ENCODE data around the gene TRAF3.

The TRAF3 gene

DNA sequence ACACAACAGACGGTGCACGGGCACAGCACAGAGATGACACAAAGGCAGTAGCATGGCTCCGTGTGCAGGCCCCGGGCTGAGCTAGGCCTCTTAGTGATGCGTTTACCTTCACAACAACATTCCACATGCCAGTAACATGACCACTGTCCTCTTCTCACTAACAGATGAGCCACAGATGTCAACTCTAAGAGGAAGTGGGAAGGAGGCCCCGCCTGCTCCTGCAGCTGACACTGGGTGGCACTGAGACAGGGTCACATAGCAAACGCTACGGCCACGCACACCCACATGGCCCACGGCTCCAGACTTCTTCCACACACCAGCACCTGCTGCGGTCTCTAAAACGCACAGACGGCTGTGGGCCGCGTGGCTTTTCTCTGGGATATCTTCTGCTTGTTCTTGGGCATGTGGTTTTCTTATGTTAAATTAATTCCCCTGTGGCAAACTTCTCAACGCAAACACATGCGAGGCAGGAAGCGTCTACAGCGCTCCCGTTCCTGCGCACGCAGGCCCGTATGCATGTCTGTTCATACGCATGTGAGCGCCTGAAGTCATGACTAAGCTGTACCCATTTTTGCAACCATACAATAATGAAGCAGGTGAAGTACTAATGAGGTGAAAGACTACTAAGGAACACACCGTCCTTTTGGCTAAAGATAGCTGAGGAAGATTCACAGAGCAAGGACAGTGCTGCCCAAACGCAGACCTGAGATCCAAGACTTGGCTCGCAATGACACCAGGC is 172.0 kb downstream of the TRAF3 start:
- peak in 3 of 56 donors; percentile 11 to 32 (median 26) for DNase-seq

DNA sequence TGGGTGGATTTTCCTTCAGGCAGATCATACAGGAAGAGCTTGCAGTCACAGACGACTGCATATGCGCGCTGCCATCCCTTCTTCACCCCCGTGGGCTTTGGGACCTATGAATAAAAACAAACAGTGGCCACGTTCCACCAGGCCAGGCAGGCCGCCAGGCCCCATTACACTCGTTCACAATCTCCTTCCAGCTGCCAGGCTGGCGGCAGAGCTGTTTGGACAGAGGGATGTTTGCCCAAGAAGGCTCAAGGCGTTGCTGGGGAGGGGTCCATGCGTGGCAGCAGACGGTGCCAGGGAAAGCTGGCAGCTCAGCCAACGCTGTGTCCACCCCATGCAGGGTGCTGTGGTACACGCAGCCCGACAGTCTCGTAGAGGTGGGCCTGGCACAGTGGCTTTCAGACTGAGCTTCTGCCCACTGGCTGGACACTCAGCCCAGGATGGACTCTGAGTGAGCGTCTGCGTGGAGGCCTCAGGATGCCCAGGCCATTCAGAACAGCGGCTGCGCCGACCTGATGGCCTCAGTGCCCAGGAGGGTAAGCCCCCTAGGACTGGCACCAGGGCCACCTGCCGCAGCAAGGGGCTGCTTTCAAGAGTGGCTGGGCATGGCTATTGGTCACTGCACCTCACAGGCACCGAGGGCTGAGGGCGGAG is 172.7 kb downstream of the TRAF3 start:
- DNase-seq, result peak in 54 of 56 donors; percentile 12 to 88 (median 66)

DNA sequence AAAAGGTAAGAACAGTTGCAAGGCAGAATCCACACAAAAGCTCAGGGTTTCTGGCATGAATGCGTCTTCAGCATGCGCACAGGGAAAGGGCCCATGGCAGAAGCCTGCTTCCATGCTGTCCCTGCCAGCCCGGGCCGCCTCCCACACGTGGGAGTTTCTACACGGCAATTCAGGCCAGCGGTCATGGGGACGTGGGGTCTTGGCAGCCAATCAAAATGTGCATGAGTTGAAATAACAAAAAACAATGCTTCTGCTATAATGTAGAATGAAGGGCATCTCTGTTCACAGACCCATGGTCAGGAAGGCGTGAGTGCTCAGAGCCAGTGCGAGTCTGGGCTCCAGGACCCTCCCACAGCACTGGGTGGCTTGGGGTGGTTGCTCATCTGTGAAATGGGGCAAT is 173.8 kb downstream of the TRAF3 start:
- peak in 52 of 56 donors; percentile 29 to 90 (median 72) for DNase-seq

DNA sequence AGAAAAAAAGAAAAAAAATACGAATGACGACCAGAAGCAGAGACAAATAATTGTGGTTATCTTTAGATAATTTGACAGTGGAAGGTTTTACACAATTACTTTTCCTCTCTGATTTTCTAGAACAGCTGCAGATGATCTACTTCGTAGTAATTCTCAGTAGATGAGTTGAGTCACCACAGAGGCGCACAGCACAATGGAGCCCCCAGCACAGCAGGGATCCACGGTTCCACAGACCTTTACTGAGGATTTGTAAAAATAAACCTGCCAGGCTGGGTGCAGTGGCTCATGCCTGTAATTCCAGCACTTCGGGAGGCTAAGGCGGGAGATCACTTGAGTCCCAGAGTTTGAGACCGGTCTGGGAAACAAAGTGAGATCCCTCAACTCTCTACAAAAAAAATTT is 174.6 kb downstream of the TRAF3 start:
- DNase-seq, result no peak

DNA sequence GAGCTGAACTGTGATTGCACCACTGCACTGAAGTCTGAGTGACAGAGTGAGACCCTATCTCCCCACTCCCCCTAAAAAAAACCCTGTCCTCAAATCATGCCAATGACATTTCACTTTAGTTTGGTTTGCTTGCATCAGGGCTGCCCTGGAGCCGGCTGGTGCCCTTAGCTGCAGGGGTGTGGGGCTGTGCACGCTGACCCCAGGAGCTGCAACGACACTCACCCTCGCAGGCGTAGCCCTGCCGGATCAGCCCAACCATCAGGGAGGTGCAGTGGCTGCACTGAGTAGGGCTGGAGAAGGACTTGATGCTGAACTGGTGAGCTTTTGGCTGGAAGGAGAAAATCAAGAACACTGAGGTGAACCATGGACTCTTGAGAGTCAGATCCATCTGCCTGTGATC is 175.0 kb downstream of the TRAF3 start:
- no peak for DNase-seq

DNA sequence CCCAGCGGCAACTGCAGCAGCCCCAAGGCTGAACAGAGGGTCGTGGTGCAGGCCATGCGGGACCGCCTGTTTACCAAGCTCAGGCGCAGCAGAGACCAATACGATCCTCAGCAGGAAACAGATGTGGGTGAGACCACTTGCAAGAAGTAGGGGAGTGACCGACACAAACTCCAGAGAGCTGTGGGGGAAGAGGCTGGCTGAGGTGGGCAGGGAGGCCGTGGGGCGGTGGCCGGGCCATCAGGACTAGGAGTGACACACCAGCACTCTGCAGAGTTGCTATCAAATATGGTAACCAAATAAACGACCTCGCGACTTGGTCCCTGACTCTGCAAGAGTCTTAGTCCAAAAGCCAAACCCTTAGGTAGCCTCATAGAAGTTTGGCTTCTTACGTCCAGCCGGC is 175.9 kb downstream of the TRAF3 start:
- no peak for DNase-seq

DNA sequence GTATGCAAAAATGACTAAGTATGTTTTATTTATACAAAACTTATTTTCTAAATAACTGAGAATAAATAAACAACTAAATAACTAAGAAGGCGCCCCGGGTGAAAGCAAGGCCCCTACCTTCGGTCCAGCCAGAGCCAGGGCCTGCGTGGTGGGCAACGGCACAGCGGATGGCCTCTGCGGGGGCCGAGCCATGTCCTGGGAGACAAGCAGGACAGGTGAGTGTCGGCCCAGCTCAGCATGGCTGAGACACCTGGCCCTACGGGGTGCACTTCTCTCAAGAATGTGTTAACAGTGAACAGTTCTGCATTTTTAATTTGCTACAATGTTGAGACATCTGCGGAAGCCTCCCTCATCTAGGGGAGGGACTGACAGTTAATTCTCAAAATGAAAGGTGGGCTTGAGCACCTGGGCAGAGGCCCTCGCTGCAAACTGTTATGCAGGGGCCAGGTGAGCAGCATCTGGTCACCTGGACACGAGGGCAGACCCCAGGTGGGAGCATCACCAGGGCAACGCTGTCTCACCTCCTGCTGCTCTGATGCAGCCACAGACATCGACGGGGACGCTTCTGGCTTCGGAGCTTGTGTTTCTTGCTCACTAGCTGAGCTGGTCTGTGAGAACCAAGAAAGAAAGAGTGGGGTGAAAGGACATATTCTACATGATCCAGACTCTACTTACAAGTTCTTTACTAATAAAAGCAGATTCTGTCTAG is 177.0 kb downstream of the TRAF3 start:
- no peak for DNase-seq

DNA sequence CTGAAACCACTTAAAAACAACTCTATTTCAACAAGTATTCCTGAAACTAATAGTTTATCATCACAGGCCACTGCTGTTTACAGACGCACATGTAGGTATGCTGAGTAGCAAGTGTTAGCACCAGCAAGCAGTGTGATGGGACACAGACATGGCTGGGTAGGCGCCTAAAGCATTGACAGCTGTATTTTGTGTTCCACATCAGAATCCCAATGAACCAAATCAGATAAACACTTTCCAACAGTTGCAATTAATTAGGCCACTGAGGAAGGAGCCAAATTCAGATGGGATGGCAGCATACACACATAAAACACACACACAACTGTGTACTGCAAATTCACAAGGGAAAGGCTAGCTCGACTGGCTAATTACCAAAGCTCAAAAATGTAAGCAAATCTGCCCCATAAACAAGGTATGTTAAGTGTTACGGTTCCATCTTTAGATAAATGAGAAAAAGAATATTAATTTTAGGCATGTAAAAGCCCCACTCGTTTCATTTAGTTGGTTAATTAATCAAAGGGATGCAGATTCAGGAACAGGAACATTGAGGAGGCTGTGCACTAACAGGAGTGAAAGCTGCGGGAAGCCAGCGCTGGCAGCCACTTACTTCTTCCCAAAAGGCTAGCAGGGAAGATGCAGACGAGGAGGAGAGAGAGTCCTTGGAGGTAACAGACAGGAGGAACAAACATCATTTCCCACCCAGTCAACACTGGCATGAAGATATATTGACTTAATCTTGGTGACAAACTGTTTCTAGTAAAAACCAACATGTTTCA is 178.6 kb downstream of the TRAF3 start:
- no peak for DNase-seq

DNA sequence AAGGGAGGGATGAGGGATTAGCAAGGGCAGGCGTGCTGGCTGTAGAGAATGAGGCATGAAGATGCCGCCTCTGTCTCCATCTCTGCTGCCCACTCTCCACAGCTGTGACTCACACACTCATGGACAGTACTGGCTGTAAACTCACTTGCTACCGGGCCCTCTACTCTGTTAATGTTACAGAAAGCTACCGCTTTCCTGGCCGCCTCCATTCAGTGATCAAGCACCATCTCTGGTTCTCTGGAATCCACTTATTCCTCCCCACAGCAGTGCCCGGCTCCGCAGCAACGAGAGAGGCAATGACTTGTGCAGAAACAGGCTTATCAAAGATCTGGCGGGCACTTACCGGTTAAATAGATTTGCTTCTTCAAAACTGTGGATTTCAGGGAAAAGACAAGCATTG is 180.0 kb downstream of the TRAF3 start:
- peak in 2 of 56 donors; percentile 9 to 36 for DNase-seq

DNA sequence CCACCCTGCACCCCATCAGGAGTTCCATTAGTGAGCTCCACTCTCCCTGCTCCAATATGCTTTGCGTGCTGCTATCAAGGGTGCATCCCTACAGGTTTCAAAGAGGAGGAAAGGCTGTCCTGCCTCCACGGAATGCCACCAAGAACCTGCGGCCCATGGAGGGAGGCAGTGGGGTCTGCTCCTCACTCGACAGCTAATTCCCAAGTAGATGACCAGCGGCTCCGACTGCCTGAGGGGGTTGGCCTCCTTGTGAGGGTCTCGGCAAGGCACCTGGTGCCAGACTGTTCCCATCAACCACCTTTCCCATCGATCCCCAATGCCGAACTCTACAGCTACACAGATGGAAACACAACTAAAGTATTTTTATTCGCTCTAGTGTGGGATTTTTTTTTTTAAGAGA is 181.2 kb downstream of the TRAF3 start:
- DNase-seq, result no peak
